Activated T-cell treated with anti-CD3 and anti-CD28 coated beads, Interleukin-2, amount 50 U/mL, for 4 hours (primary cell): ENCODE results near the gene KCNK4. TPM values are rescaled to one million over a fixed set of nuclear protein-coding genes. Genes with fewer than 3 reads are reported as not detected.
A peak's percentile ranks its signal among the peaks of the same experiment; 100 is the strongest.

Experiments
- ATAC-seq, 2 donors: fragments of 200-7000 bp; cut with Tn5 transposase; one replicate each; pipeline ENCODE4 v1.10.0; 2021
- DNase-seq: peaks from one replicate; pipeline ENCODE4 v3.0.0-alpha.2; 2020
- H3K27me3 Mint-ChIP-seq: one replicate; pipeline ENCODE4 v1.8.0; 2021; ENCODE audit warnings: low read depth, mixed read lengths
- H3K36me3 Mint-ChIP-seq: one replicate; pipeline ENCODE4 v1.8.0; 2022; ENCODE audit warnings: mixed read lengths; ENCODE audit not compliant: insufficient read depth
- H3K4me1 Mint-ChIP-seq: one replicate; pipeline ENCODE4 v1.8.0; 2021; ENCODE audit warnings: low read depth, mixed read lengths
- H3K4me3 Mint-ChIP-seq: one replicate; pipeline ENCODE4 v1.8.0; 2021; ENCODE audit warnings: mild to moderate bottlenecking, moderate library complexity, mixed read lengths
- H3K9me3 Mint-ChIP-seq: one replicate; pipeline ENCODE4 v1.8.0; 2021; ENCODE audit warnings: mixed read lengths
- total RNA-seq, 3 donors: library from RNA; stranded (reverse); gene quantifications; one replicate each; pipeline ENCODE4 v1.2.1, GENCODE V29; 2021

KCNK4 gene
- total RNA-seq, 3 donors from 2014 or later, result not detected

- peaks cover 8% of the 10 kb centered on the region for H3K4me1 Mint-ChIP-seq
- no peak for ATAC-seq
- no peak for DNase-seq
- H3K4me3 Mint-ChIP-seq, result no peak overlapping the region
- H3K36me3 Mint-ChIP-seq, result peaks cover 6% of the 10 kb centered on the region
- no peaks in the 10 kb centered on the region for H3K9me3 Mint-ChIP-seq
- no peaks in the 10 kb centered on the region for H3K27me3 Mint-ChIP-seq
Observed at GRCh38 chr11:64260147-64260708, 30.9 kb upstream of the KCNK4 start.

DNA sequence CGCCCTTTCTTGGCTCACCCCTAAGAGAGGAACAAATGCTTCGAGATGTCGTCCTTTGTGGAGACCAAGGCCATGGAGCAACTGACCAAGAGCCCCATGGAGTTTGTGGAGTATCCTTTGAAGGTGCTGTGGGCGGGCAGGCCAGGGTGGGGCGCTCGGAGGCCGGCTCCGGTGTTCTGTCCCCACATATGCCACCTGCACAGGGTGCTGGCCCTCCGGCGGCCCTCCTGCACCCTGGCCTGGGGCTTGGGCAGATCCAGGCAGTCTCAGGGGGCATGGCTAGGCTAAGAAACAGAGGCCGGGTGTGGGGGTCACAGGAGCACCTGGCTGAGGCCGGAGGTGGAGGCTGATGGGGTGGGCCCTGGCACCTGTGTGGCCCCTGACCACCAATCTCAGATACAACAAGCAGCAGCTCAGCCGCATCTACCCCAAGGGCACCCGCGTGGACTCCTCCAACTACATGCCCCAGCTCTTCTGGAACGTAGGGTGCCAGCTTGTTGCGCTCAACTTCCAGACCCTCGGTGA, 29.5 kb upstream of the KCNK4 start:
- no peak for ATAC-seq
- no peak overlapping the region for H3K4me3 Mint-ChIP-seq
- no peaks in the 10 kb centered on the region for H3K9me3 Mint-ChIP-seq

GRCh38 chr11:64262271-64263002, 28.7 kb upstream of the KCNK4 start:
- H3K27me3 Mint-ChIP-seq, result no peaks in the 10 kb centered on the region
- DNase-seq (no peak), ATAC-seq (no peak)
- no peaks in the 10 kb centered on the region for H3K9me3 Mint-ChIP-seq
- H3K4me3 Mint-ChIP-seq, result no peak overlapping the region
- H3K36me3 Mint-ChIP-seq, result peaks cover 5% of the 10 kb centered on the region
- H3K4me1 Mint-ChIP-seq, result peaks cover 8% of the 10 kb centered on the region

More for the DNA sequence above, 29.5 kb upstream of the KCNK4 start:
- no peaks in the 10 kb centered on the region for H3K27me3 Mint-ChIP-seq
- peaks cover 8% of the 10 kb centered on the region for H3K4me1 Mint-ChIP-seq
- H3K36me3 Mint-ChIP-seq, result peaks cover 5% of the 10 kb centered on the region
- DNase-seq, result no peak

- ATAC-seq (no peak), DNase-seq (no peak)
- Mint-ChIP-seq H3K36me3 (peaks cover 5% of the 10 kb centered on the region), H3K9me3 (no peaks in the 10 kb centered on the region), H3K4me3 (no peak overlapping the region), H3K27me3 (no peaks in the 10 kb centered on the region), H3K4me1 (peaks cover 11% of the 10 kb centered on the region)
Observed at GRCh38 chr11:64263021-64263946, 27.8 kb upstream of the KCNK4 start.

- H3K4me1 Mint-ChIP-seq, result peaks cover 16% of the 10 kb centered on the region
Observed at GRCh38 chr11:64263947-64264317, 27.2 kb upstream of the KCNK4 start.

GRCh38 chr11:64264371-64264852, 26.7 kb upstream of the KCNK4 start:
- Mint-ChIP-seq H3K4me1 (peaks cover 17% of the 10 kb centered on the region), H3K36me3 (peaks cover 4% of the 10 kb centered on the region), H3K27me3 (no peaks in the 10 kb centered on the region), H3K4me3 (no peak overlapping the region), H3K9me3 (no peaks in the 10 kb centered on the region)
- ATAC-seq, result no peak
- DNase-seq, result no peak

More at GRCh38 chr11:64263947-64264317, 27.2 kb upstream of the KCNK4 start:
- Mint-ChIP-seq H3K27me3 (no peaks in the 10 kb centered on the region), H3K4me3 (no peak overlapping the region), H3K9me3 (no peaks in the 10 kb centered on the region), H3K36me3 (peaks cover 5% of the 10 kb centered on the region)
- no peak for DNase-seq
- no peak for ATAC-seq

DNA sequence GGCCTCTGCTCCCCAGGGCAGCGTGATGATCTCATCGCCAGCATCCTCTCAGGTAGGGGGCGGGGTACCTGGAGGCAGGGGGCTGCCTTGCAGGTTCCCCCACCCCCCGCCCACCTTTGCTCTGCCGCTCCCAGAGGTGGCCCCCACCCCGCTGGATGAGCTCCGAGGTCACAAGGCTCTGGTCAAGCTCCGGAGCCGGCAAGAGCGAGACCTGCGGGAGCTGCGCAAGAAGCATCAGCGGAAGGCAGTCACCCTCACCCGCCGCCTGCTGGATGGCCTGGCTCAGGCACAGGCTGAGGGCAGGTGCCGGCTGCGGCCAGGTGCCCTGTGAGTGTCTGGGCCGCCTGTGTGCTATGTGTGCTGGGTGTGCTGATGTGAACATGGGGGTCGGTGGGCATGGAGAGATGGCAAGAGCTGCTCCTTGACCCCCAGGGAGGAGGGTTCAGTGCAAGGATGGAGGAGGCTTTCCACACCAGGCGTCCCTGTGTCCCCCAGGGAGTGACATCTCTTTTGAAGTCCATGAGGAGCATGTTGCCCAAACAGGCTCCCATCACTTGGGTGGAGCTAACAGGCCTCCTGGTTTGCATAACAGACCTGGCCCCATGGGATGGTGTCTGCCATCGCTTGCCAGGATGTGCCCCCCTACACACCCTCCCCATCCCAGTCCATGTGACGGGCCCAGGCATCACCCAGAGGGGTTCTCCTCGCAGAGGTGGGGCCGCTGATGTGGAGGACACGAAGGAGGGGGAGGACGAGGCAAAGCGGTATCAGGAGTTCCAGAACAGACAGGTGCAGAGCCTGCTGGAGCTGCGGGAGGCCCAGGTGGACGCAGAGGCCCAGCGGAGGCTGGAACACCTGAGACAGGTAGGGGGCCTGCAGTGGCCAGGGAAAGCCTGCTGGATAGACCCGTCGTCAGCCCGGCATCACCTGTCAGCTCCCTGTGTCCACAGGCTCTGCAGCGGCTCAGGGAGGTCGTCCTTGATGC, 25.6 kb upstream of the KCNK4 start:
- no peaks in the 10 kb centered on the region for H3K27me3 Mint-ChIP-seq
- H3K36me3 Mint-ChIP-seq, result peaks cover 2% of the 10 kb centered on the region
- no peak overlapping the region for H3K4me3 Mint-ChIP-seq
- no peaks in the 10 kb centered on the region for H3K9me3 Mint-ChIP-seq
- DNase-seq (no peak), ATAC-seq (no peak)
- H3K4me1 Mint-ChIP-seq, result peaks cover 12% of the 10 kb centered on the region

DNA sequence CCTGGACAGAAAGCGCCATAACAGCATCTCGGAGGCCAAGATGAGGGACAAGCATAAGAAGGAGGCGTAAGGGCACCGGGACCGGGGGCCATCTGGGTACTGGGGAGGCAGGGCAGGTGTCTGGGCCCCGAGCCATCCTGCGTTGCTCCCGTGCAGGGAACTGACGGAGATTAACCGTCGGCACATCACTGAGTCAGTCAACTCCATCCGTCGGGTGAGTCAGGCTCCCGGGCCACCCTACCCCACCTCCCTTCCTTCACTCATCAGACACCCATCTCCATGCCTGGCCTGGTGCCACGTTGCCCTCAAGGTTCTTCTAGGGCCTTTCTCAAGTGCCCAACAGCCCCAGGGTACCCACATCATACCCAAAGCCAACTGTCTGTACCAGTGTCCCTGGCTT, 24.8 kb upstream of the KCNK4 start:
- Mint-ChIP-seq H3K36me3 (peaks cover 2% of the 10 kb centered on the region), H3K27me3 (no peaks in the 10 kb centered on the region), H3K9me3 (no peaks in the 10 kb centered on the region), H3K4me1 (peaks cover 12% of the 10 kb centered on the region), H3K4me3 (no peak overlapping the region)
- DNase-seq (no peak), ATAC-seq (no peak)

DNA sequence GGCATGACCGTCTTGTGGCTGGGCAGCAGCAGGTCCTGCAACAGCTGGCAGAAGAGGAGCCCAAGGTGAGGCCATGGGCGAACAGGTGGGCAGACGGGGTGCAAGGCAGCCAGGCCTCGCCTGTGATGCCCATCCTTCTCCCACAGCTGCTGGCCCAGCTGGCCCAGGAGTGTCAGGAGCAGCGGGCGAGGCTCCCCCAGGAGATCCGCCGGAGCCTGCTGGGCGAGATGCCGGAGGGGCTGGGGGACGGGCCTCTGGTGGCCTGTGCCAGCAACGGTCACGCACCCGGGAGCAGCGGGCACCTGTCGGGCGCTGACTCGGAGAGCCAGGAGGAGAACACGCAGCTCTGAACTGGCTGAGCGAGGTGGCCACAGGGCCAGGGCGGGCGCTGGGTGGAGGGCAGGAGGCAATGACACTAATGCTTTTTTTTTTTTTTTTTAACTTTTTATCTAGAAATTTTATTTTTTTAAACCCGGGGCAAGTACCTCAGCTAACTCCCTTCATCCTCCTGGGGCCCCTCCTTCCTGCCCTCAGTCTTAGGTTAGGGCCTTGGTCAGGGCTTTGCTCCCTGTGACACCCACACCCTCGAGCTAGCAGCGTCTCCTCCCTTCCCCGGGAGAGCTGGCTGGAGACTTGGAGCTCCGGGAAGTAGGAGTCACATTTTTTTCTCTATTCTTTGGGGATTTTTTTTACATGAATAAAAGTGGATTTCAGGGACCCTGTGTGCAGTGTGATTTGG, 23.7 kb upstream of the KCNK4 start:
- DNase-seq (no peak), ATAC-seq (no peak)
- H3K4me1 Mint-ChIP-seq, result peaks cover 14% of the 10 kb centered on the region
- no peak overlapping the region for H3K4me3 Mint-ChIP-seq
- peaks cover 2% of the 10 kb centered on the region for H3K36me3 Mint-ChIP-seq
- no peaks in the 10 kb centered on the region for H3K27me3 Mint-ChIP-seq
- no peaks in the 10 kb centered on the region for H3K9me3 Mint-ChIP-seq

- Mint-ChIP-seq H3K4me3 (peak overlapping the region; percentile 93), H3K27me3 (no peaks in the 10 kb centered on the region), H3K36me3 (no peaks in the 10 kb centered on the region), H3K9me3 (no peaks in the 10 kb centered on the region), H3K4me1 (peaks cover 14% of the 10 kb centered on the region)
- ATAC-seq, result no peak
- DNase-seq, result no peak
Observed at GRCh38 chr11:64268025-64268892, 22.8 kb upstream of the KCNK4 start.

DNA sequence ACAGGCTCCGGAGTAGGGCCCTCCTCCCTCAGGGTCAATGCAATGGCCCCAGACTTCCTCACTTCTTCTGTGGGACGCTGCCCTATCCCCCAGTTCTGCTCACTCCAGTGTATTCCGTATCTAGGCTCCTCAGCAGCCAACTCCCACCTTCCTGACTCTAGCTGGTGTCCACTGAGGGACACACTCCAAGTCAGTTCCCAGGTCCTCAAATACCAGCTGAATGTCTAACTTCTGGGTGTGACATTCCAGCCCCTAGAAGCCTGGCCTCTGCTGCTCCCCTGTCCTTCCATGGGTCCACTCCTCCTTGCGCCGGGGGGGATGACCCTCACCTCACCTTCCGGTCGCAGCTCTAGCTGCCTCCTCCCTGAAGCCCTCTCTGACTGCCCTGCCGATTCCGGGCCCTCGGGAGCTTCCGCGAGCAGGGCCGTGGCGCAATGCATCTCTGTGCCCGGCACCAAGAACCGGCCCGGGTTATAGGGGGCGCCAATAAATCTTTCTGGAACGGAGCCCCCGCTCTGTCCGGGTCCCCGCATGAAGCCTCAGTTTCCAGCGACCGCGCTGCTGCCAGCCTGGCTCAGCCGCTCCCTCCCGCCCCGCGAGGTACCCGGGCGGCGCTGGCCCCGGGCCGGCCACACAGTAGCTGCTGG, 22.1 kb upstream of the KCNK4 start:
- H3K36me3 Mint-ChIP-seq, result no peaks in the 10 kb centered on the region
- peak; percentile 5 to 7 for ATAC-seq
- H3K4me1 Mint-ChIP-seq, result peaks cover 14% of the 10 kb centered on the region
- H3K27me3 Mint-ChIP-seq, result no peaks in the 10 kb centered on the region
- DNase-seq, result no peak
- H3K4me3 Mint-ChIP-seq, result peak overlapping the region; percentile 93
- H3K9me3 Mint-ChIP-seq, result no peaks in the 10 kb centered on the region
